Stimulated activated CD4-positive, alpha-beta T cell treated with anti-CD3 and anti-CD28 coated beads, Interleukin-2, amount 100 ng/mL, for 24 hours (primary cell): Measurements from ENCODE around the gene ITGA4.

Experiments
- DNase-seq, 2 donors: peaks; one replicate each; pipeline ENCODE4 v3.0.0-alpha.2; 2020

Gene ITGA4

GRCh38 chr2:181459621-181460021, 2.4 kb downstream of the ITGA4 start:
- DNase-seq, result no peak

- DNase-seq, result no peak
Observed at GRCh38 chr2:181461056-181461997, 4.1 kb downstream of the ITGA4 start.

- no peak for DNase-seq
Observed at GRCh38 chr2:181462033-181462432, 4.8 kb downstream of the ITGA4 start.

- no peak for DNase-seq
Observed at GRCh38 chr2:181463588-181463987, 6.4 kb downstream of the ITGA4 start.

- DNase-seq, result no peak
Observed at GRCh38 chr2:181464966-181465365, 7.8 kb downstream of the ITGA4 start.

GRCh38 chr2:181465676-181466375, 8.6 kb downstream of the ITGA4 start:
- no peak for DNase-seq

- DNase-seq, result peak; percentile 82 to 86
Observed at GRCh38 chr2:181466661-181467576, 9.7 kb downstream of the ITGA4 start.

GRCh38 chr2:181467966-181468707, 11.0 kb downstream of the ITGA4 start:
- no peak for DNase-seq

GRCh38 chr2:181468811-181469210, 11.6 kb downstream of the ITGA4 start:
- DNase-seq, result no peak

- DNase-seq, result no peak
Observed at GRCh38 chr2:181471226-181471625, 14.0 kb downstream of the ITGA4 start.

GRCh38 chr2:181471783-181472182, 14.6 kb downstream of the ITGA4 start:
- no peak for DNase-seq

- DNase-seq, result no peak
Observed at GRCh38 chr2:181472990-181473389, 15.8 kb downstream of the ITGA4 start.

GRCh38 chr2:181474222-181474881, 17.2 kb downstream of the ITGA4 start:
- no peak for DNase-seq

GRCh38 chr2:181483211-181483610, 26.0 kb downstream of the ITGA4 start:
- DNase-seq, result no peak

GRCh38 chr2:181483876-181484275, 26.7 kb downstream of the ITGA4 start:
- DNase-seq, result no peak

GRCh38 chr2:181484851-181485637, 27.9 kb downstream of the ITGA4 start:
- no peak for DNase-seq

GRCh38 chr2:181485638-181485946, 28.4 kb downstream of the ITGA4 start:
- DNase-seq, result no peak

- no peak for DNase-seq
Observed at GRCh38 chr2:181499231-181499630, 42.0 kb downstream of the ITGA4 start.

GRCh38 chr2:181500201-181500600, 43.0 kb downstream of the ITGA4 start:
- DNase-seq, result no peak

GRCh38 chr2:181515719-181516118, 58.5 kb downstream of the ITGA4 start:
- no peak for DNase-seq

- no peak for DNase-seq
Observed at GRCh38 chr2:181516992-181517391, 59.8 kb downstream of the ITGA4 start.
